Lower leg skin (tissue), 4 donors: ENCODE measurements around the gene REXO4. TPM values are rescaled to one million over a fixed set of nuclear protein-coding genes. Genes with fewer than 3 reads are reported as not detected.

ENCODE experiments used
- DNase-seq, 2 donors: peaks; one replicate each; pipeline ENCODE4 v3.0.0-alpha.2; 2019; ENCODE audit warnings: low spot score in 2 of 2
- H3K4me3 ChIP-seq: fragments of 200-600 bp; sonication (generic); 2 replicates; pipeline ENCODE4 v1.5.1; 2017; ENCODE audit warnings: mild to moderate bottlenecking, low read depth; ENCODE audit not compliant: poor library complexity, severe bottlenecking
- CTCF ChIP-seq, 3 donors: fragments of 450-650 bp; IDR thresholded peaks; one replicate each; pipeline ENCODE4 v1.5.1; 2016; ENCODE audit warnings: antibody characterized with exemption in 3 of 3, mild to moderate bottlenecking in 3 of 3, moderate library complexity in 2 of 3
- POLR2A ChIP-seq, 2 donors: fragments of 450-650 bp; IDR thresholded peaks; one replicate each; pipeline ENCODE4 v1.6.1; 2016 to 2017; ENCODE audit warnings: antibody characterized with exemption in 2 of 2, mild to moderate bottlenecking in 1 of 2, moderate library complexity in 1 of 2
- WGBS, 2 donors: methylation state at CpG; one replicate each; pipeline ENCODE4 v1.1.5; 2018; 5-methylcytosine and 5-hydroxymethylcytosine counted together
- intact Hi-C: fragments of 100-400 bp; cut with DNase I; formaldehyde crosslinking; loops from one replicate; pipeline ENCODE4 v1.15.0; 2023; ENCODE audit warnings: low total_unique reads
- total RNA-seq, 4 donors: library from RNA; depleted of rRNA; stranded (reverse); fragments of >200 nt; gene quantifications; one replicate each; pipeline ENCODE4 v1.1.0, GENCODE V29; 2016

Gene REXO4
- total RNA-seq, 4 donors from 2014 or later: 18.8 to 26.5 (median 24.6) TPM

- no peak for DNase-seq
- intact Hi-C loops: no loop called here
- TF ChIP-seq POLR2A (IDR thresholded peaks at IDR 0.05) (no peak), CTCF (IDR thresholded peaks at IDR 0.05) (no peak)
- 52 to 63% methylated on average over 23 of the region's 23 CpGs for WGBS, 2 donors
- no peak within 1 kb of the TSS for H3K4me3 ChIP-seq
Observed at GRCh38 chr9:133421615-133422542, 4.1 kb upstream of the REXO4 start, which contains the start of gene ADAMTS13. Gene ADAMTS13 (plus strand): TSS chr9:133422367. CDS start chr9:133422444, 77 bp downstream.

GRCh38 chr9:133420392-133420827 is 2.6 kb upstream of the REXO4 start:
- DNase-seq: no peak
- WGBS, 2 donors: 64 to 74% methylated on average over 5 of the region's 5 CpGs
- intact Hi-C loops: no loop called here
- H3K4me3 ChIP-seq: no peak overlapping the region
- TF ChIP-seq CTCF (IDR thresholded peaks at IDR 0.05) (no peak), POLR2A (IDR thresholded peaks at IDR 0.05) (no peak)

GRCh38 chr9:133419005-133419404 is 1.2 kb upstream of the REXO4 start:
- intact Hi-C loops: no loop called here
- no peak for DNase-seq
- TF ChIP-seq POLR2A (IDR thresholded peaks at IDR 0.05) (no peak), CTCF (IDR thresholded peaks at IDR 0.05) (no peak)
- 65 to 67% methylated on average over 13 of the region's 13 CpGs for WGBS, 2 donors
- no peak overlapping the region for H3K4me3 ChIP-seq

- intact Hi-C loops: no loop called here
- DNase-seq: no peak
- no peak overlapping the region for H3K4me3 ChIP-seq
- TF ChIP-seq POLR2A (IDR thresholded peaks at IDR 0.05) (no peak), CTCF (IDR thresholded peaks at IDR 0.05) (no peak)
- 71 to 82% methylated on average over 1 of the region's 1 CpG for WGBS, 2 donors
Observed at GRCh38 chr9:133415170-133415569, 2.6 kb downstream of the REXO4 start.

- 88 to 90% methylated on average over 1 of the region's 1 CpG for WGBS, 2 donors
- no peak for DNase-seq
- TF ChIP-seq CTCF (IDR thresholded peaks at IDR 0.05): no peak
- TF ChIP-seq POLR2A (IDR thresholded peaks at IDR 0.05): no peak
- intact Hi-C loops: loop anchor here (5.0 kb wide), 1 partner anchor 79 kb away; no protein-coding TSS in a partner anchor
- H3K4me3 ChIP-seq: no peak overlapping the region
Observed at GRCh38 chr9:133408042-133408441, 9.8 kb downstream of the REXO4 start.
